A673 (cell line): Measurements from ENCODE around the gene EGFR.

Source experiments
- EZH2 ChIP-seq: fragments of 200-600 bp; sonication (generic); IDR thresholded peaks from 2 replicates; pipeline ENCODE4 v1.6.1; 2017; ENCODE audit warnings: borderline replicate concordance, low read depth, mild to moderate bottlenecking, mixed read lengths, antibody characterized with exemption, low read length; ENCODE audit not compliant: poor library complexity, severe bottlenecking
- TF ChIP-seq, protein P1 (sequence below): fragments of 300-800, 200-600 bp; sonication (generic); conservative IDR thresholded peaks from 2 replicates; pipeline ENCODE4 v1.5.1; 2017; ENCODE audit warnings: low read depth, mild to moderate bottlenecking, antibody characterized with exemption, low read length, moderate library complexity, mixed read lengths

DNA sequence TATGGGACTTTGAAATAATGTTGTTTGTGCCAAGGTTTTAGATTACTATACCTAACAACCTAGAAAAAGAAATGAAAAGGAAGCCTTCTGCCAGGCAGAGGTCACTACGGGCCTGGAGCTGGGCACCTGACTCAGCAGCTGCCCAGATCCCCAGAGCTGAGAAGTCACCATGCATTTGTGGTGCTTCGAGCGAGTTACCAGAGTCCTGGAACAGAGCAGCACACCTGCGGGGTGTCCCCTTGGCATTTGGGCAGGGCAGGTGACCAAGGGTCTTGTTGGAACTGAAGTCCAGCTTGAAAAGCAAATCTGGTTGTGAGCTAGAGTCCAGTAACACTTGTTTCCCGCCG, 25.5 kb downstream of the EGFR start:
- TF ChIP-seq, protein P1, sequence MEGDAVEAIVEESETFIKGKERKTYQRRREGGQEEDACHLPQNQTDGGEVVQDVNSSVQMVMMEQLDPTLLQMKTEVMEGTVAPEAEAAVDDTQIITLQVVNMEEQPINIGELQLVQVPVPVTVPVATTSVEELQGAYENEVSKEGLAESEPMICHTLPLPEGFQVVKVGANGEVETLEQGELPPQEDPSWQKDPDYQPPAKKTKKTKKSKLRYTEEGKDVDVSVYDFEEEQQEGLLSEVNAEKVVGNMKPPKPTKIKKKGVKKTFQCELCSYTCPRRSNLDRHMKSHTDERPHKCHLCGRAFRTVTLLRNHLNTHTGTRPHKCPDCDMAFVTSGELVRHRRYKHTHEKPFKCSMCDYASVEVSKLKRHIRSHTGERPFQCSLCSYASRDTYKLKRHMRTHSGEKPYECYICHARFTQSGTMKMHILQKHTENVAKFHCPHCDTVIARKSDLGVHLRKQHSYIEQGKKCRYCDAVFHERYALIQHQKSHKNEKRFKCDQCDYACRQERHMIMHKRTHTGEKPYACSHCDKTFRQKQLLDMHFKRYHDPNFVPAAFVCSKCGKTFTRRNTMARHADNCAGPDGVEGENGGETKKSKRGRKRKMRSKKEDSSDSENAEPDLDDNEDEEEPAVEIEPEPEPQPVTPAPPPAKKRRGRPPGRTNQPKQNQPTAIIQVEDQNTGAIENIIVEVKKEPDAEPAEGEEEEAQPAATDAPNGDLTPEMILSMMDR = no peak
- no peak for TF ChIP-seq EZH2
